Measurements from ENCODE around the gene VAC14.

VAC14 gene

DNA sequence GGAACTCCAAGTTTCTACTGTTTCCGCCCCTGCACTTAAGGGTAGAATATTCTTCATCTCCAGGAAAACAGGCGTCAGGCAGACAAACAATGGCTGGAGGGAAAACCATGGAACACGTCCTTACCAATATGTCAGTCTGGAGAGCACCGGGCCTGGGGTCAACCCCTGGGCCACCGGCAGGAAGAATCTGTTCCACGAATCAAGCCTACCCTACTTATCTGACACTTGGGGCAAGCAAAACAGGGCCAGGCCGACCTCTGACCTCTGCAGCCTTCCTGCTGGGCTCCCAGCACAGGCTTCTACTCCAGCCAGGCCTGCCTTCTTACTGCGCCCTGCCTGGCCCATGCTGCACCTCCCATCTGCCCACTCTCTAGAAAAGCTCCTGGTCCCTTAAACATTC lies 10.1 kb downstream of the VAC14 start:
- TF ChIP-seq, protein P1, sequence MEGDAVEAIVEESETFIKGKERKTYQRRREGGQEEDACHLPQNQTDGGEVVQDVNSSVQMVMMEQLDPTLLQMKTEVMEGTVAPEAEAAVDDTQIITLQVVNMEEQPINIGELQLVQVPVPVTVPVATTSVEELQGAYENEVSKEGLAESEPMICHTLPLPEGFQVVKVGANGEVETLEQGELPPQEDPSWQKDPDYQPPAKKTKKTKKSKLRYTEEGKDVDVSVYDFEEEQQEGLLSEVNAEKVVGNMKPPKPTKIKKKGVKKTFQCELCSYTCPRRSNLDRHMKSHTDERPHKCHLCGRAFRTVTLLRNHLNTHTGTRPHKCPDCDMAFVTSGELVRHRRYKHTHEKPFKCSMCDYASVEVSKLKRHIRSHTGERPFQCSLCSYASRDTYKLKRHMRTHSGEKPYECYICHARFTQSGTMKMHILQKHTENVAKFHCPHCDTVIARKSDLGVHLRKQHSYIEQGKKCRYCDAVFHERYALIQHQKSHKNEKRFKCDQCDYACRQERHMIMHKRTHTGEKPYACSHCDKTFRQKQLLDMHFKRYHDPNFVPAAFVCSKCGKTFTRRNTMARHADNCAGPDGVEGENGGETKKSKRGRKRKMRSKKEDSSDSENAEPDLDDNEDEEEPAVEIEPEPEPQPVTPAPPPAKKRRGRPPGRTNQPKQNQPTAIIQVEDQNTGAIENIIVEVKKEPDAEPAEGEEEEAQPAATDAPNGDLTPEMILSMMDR (IDR thresholded peaks at IDR 0.05; ENCODE audit: extremely low read depth, missing control alignments) = no peak
- no peak for DNase-seq (ENCODE audit: low spot score)

DNA sequence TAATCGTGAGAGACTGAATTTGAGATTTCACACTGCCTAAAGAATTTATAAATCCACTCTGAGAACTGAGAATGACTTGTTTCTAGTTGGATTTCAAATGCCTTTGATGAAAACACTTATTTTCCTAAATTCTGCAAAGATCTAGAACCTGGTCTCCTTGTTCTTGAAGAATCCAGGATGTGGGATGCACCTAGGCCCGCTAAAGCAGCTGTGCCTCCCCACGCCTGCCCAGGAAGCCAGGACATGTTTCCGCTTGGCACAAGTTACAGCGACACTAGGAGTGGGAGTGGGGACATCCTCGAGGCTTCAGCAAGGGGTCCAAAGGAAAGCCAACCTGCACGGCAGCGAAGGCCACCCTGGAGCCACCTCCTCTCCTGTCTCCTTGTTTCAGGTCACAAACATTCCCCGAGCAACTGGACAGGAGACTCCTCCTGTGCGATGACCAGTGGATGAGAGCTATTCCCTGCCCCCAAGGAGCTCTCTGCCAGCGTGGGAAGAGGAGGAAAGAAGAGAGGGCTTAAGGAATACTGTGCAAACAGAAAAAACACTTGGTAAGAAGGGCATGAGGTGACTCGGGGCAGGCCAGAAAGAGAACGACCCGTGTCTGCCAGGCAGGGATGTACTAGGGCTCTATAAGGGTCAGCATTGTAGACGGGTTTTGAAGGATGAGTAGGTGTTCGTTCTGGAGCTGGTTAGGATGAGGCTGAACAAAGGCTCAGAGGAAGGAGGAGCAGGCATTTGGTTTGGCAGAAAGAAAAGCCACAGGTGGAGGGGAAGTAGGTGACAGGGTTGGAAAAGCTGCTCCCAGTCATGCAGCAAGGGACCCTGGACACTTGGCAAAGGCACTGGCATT lies 11.1 kb downstream of the VAC14 start:
- TF ChIP-seq, protein P1 (IDR thresholded peaks at IDR 0.05; ENCODE audit: extremely low read depth, missing control alignments) = no peak
- DNase-seq (ENCODE audit: low spot score) = no peak

DNA sequence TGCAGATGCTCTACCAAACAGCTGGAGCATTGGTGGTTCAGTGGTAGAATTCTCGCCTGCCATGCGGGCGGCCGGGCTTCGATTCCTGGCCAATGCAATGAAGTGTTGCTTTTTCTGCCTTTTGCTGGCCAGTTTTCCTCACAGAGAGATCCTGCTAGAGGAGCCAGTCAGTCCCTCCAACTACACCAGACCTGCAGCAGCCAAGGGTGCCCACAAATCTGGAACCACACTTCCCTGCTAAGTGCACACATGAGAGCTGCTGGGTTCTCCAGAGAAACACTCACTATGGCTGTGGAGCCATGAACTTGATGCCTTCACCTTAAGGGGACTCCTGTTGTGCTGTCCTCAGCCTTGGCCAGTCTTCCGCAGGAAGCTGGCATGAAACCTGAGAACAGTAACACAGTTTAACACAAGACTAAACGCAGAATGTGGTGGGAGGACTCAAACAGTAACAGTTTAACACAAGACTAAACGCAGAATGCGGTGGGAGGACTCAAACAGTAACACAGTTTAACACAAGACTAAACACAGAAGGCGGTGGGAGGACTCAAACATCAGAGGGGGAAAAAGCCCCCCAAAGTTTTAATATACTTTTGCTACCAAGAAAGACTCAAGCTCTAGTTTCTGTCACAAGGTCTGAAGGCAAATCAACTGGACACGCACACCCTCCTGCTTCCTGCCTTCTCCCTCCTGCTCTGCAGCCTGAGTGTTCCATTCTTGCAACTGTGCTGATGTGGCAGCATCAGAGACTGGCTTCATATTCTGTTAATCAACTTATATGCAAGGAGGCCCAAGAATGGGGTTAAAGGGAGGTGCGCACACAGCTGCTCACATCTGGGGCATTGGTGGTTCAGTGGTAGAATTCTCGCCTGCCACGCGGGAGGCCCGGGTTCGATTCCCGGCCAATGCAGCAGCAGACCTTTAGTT lies 12.0 kb downstream of the VAC14 start:
- no peak for DNase-seq (ENCODE audit: low spot score)
- TF ChIP-seq, protein P1 (IDR thresholded peaks at IDR 0.05; ENCODE audit: extremely low read depth, missing control alignments) = no peak

DNA sequence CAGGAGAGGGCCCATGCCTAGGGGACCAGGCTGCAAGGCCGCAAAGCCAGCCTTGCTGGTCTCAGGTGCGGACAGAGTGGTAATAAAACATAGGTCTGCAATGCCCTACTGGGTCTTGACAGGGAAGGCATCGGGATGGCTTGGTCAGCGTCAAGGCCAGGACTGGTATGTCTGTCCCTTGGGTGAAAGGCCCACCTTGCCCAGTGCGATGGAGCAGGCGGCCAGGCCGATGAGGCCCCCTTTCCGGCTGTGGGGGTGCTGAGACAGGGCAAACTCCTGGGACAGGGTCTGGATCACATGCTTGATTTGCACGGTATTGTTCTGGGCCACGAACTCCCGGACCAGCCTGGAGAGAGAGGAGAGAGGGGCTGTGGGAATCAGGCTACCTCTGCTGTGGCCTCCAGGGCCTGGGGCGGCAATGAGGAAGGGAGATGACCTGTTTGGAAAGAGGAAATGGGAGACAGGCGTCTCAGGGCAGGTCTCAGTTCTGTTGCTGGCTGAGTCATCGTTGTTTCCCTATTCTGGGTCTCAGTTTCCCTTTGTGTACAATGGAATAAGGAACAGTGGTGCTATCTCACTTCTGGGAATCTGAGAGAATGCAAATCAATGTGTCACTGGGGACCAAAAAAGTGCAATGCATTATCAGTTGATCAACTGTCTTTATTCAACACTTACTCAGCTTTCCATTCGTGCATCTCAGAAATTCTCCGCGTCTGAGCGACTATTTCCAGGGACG lies 14.8 kb downstream of the VAC14 start:
- TF ChIP-seq, protein P1 (IDR thresholded peaks at IDR 0.05; ENCODE audit: extremely low read depth, missing control alignments) = no peak

DNA sequence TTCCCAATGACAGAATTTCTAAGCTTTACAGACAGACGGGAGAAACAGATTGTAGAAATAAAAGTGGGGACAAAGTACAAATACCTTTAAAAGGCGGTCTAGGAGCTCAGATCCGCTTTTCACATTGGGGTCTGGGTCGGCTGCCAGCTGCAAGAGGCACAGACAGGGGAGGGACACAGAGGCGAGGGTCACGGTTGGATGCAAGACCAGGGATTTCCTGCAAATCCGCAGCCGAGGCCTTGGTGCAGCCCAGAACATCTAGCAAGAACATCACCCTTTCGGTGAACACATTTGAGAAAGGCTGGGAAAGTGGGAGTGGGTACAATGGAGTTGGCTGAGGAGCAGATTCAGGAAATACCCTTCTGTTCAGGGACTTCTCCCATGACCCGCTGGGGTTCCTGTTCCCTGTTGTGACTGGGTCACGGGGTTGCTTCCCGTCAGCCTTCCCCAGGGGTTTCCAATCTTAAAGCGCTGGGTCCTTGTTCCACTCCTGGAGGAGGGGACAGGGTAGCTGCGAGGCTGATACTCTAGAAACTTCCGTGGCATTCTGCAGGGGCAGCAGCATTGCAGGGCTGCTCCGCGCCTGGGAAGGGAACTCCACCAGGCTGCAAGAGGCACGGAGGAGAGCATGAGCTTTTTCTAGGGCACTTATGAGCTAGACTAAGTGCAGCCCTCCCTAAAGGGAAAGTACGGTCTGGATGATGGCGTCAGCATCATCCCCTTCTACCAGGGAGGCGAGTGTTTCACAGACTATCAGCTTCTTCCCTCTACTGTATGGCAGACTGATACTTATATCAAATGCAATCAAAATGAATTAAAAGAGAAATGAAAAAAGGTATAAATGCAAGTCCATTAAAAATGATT lies 16.0 kb downstream of the VAC14 start:
- TF ChIP-seq, protein P1 (IDR thresholded peaks at IDR 0.05; ENCODE audit: extremely low read depth, missing control alignments) = no peak
- DNase-seq (ENCODE audit: low spot score) = no peak

More for the DNA sequence above, 14.8 kb downstream of the VAC14 start:
- no peak for DNase-seq (ENCODE audit: low spot score)

DNA sequence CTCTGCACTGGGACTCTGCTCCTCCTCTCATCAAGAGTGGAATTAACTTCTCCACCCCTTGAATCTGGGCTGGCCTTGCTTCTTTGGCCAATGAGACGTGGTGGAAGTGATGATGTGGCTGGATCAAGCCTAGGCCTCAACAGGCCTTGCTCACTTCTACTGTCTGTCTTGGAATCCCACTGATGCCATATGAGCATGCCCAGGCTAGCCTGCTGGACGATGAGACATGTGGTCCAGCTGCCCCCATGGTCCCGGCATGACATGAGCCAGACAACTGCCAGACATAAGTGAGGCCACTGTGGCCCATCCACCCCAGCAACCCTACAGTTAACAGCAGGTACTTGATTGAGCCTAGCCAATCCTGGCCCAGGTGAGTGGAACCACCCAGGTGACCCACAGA lies 18.7 kb downstream of the VAC14 start:
- TF ChIP-seq, protein P1 (IDR thresholded peaks at IDR 0.05; ENCODE audit: extremely low read depth, missing control alignments) = no peak
- DNase-seq (ENCODE audit: low spot score) = no peak

Measured in GM20000 (cell line).